Measurements from ENCODE around the gene ABCC1.

ABCC1 gene

GRCh38 chr16:15971440-15971815 is 22.0 kb downstream of the ABCC1 start:
- CTCF ChIA-PET: no interaction called here
- no peak for TF ChIP-seq CTCF (IDR thresholded peaks at IDR 0.05; ENCODE audit: control extremely low read depth, extremely low read depth, low read depth, missing control alignments)
- POLR2A ChIA-PET: no interaction called here
- DNase-seq (ENCODE audit: extremely low spot score): no peak

- TF ChIP-seq CTCF (IDR thresholded peaks at IDR 0.05; ENCODE audit: control extremely low read depth, extremely low read depth, low read depth, missing control alignments): no peak
- DNase-seq (ENCODE audit: extremely low spot score): no peak
- CTCF ChIA-PET: no interaction called here
- POLR2A ChIA-PET: no interaction called here
These were observed 22.8 kb downstream of the ABCC1 start for GRCh38 chr16:15972046-15972868.

- DNase-seq (ENCODE audit: extremely low spot score): no peak
- ChIA-PET CTCF (interaction anchor here (1.2 kb wide), 1 partner anchor 19 kb away, joined by 3 read pairs; no protein-coding TSS in a partner anchor), POLR2A (no interaction called here)
- no peak for TF ChIP-seq CTCF (IDR thresholded peaks at IDR 0.05; ENCODE audit: control extremely low read depth, extremely low read depth, low read depth, missing control alignments)
These were observed 24.0 kb downstream of the ABCC1 start for GRCh38 chr16:15973421-15973820.

- ChIA-PET CTCF (interaction anchor here (1.0 to 1.2 kb wide), 2 partner anchors 11 to 19 kb away, joined by 3 read pairs; no protein-coding TSS in a partner anchor), POLR2A (no interaction called here)
- DNase-seq (ENCODE audit: extremely low spot score): no peak
- no peak for TF ChIP-seq CTCF (IDR thresholded peaks at IDR 0.05; ENCODE audit: control extremely low read depth, extremely low read depth, low read depth, missing control alignments)
These were observed 24.6 kb downstream of the ABCC1 start for GRCh38 chr16:15974057-15974456.

GRCh38 chr16:15975172-15975571 is 25.8 kb downstream of the ABCC1 start:
- no peak for DNase-seq (ENCODE audit: extremely low spot score)
- ChIA-PET POLR2A (no interaction called here), CTCF (no interaction called here)
- no peak for TF ChIP-seq CTCF (IDR thresholded peaks at IDR 0.05; ENCODE audit: control extremely low read depth, extremely low read depth, low read depth, missing control alignments)

GRCh38 chr16:15976225-15976812 is 26.9 kb downstream of the ABCC1 start:
- no peak for DNase-seq (ENCODE audit: extremely low spot score)
- CTCF ChIA-PET: interaction anchor here (0.8 kb wide), 1 partner anchor 42 kb away, joined by 3 read pairs; no protein-coding TSS in a partner anchor
- POLR2A ChIA-PET: no interaction called here
- TF ChIP-seq CTCF (IDR thresholded peaks at IDR 0.05; ENCODE audit: control extremely low read depth, extremely low read depth, low read depth, missing control alignments): no peak

Data from GM10248 (cell line).